CD8-positive, alpha-beta memory T cell (primary cell): ENCODE measurements around the gene ENKD1. TPM values are rescaled to one million over a fixed set of nuclear protein-coding genes. Genes with fewer than 3 reads are reported as not detected.
A peak's percentile ranks its signal among the peaks of the same experiment; 100 is the strongest.

Experiments
- CTCF ChIA-PET: fragments of 350-600 bp; sonication (Branson Sonifier 250); formaldehyde crosslinking; loops from one replicate; lab custom pipeline; 2021; ENCODE audit warnings: antibody characterized with exemption; lab: Charles Lee
- POLR2A ChIA-PET: fragments of 350-600 bp; sonication (Branson Sonifier 250); formaldehyde crosslinking; loops from one replicate; lab custom pipeline; 2021; ENCODE audit warnings: antibody characterized with exemption; lab: Charles Lee
- DNase-seq, 5 donors: peaks; one replicate each; pipeline versions ENCODE4 v3.0.0 to v3.0.0-alpha.2; 2020 to 2022; ENCODE audit warnings: mixed read lengths in 1 of 5
- H3K27ac ChIP-seq: one replicate; pipeline ENCODE4 v1.7.0; 2013; ENCODE audit warnings: low read depth, mild to moderate bottlenecking, low read length, moderate library complexity
- H3K27me3 ChIP-seq: 2 replicates; pipeline ENCODE4 v1.7.0; 2013; ENCODE audit warnings: low read length, mild to moderate bottlenecking; ENCODE audit not compliant: insufficient read depth, poor library complexity, severe bottlenecking
- H3K36me3 ChIP-seq: 2 replicates; pipeline ENCODE4 v1.7.0; 2013; ENCODE audit warnings: mild to moderate bottlenecking, low read length, moderate library complexity; ENCODE audit not compliant: insufficient read depth
- H3K4me1 ChIP-seq: 2 replicates; pipeline ENCODE4 v1.7.0; 2013; ENCODE audit warnings: mild to moderate bottlenecking, low read length, moderate library complexity; ENCODE audit not compliant: insufficient read depth
- H3K4me3 ChIP-seq: 2 replicates; pipeline ENCODE4 v1.7.0; 2013; ENCODE audit warnings: mild to moderate bottlenecking, low read length
- H3K9me3 ChIP-seq: 2 replicates; pipeline ENCODE4 v1.7.0; 2013; ENCODE audit warnings: mild to moderate bottlenecking, low read length
- H3K27ac Mint-ChIP-seq, 8 donors: one replicate each; pipeline ENCODE4 v1.8.0; 2020 to 2021; ENCODE audit warnings: mixed read lengths in 8 of 8, mild to moderate bottlenecking in 6 of 8, inconsistent platforms in 3 of 8, moderate library complexity in 3 of 8
- H3K27me3 Mint-ChIP-seq, 2 donors: one replicate each; pipeline ENCODE4 v1.8.0; 2020 to 2021; ENCODE audit warnings: mixed read lengths in 2 of 2, mild to moderate bottlenecking in 1 of 2, moderate library complexity in 1 of 2
- H3K36me3 Mint-ChIP-seq, 3 donors: one replicate each; pipeline ENCODE4 v1.8.0; 2020 to 2021; ENCODE audit warnings: mixed read lengths in 3 of 3, inconsistent platforms in 1 of 3, mild to moderate bottlenecking in 1 of 3
- H3K4me1 Mint-ChIP-seq, 3 donors: one replicate each; pipeline ENCODE4 v1.8.0; 2020 to 2021; ENCODE audit warnings: mixed read lengths in 3 of 3, inconsistent platforms in 1 of 3, mild to moderate bottlenecking in 1 of 3
- H3K4me3 Mint-ChIP-seq, 7 donors: one replicate each; pipeline ENCODE4 v1.8.0; 2020 to 2021; ENCODE audit warnings: mixed read lengths in 7 of 7, mild to moderate bottlenecking in 6 of 7, moderate library complexity in 4 of 7, inconsistent platforms in 2 of 7
- H3K9me3 Mint-ChIP-seq, 5 donors: one replicate each; pipeline ENCODE4 v1.8.0; 2020 to 2022; ENCODE audit warnings: mixed read lengths in 5 of 5, mild to moderate bottlenecking in 3 of 5, moderate library complexity in 2 of 5, inconsistent platforms in 1 of 5
- polyA plus RNA-seq: library from polyadenylated mRNA; unstranded; fragments of 300-500 nt; fragmentation: Illumina TruSeq; gene quantifications from one replicate; pipeline ENCODE4 v1.2.3, GENCODE V29; 2021
- total RNA-seq, 2 experiments: library from RNA; stranded (reverse); gene quantifications; one replicate each; pipeline ENCODE4 v1.2.3, GENCODE V29; 2021

The ENKD1 gene
- total and polyA plus RNA-seq, 3 experiments from 2014 or later, result 1.7 to 15.6 (median 15.1) TPM

- CTCF ChIA-PET, result interaction anchor here (1.2 to 7.7 kb wide), 3 partner anchors 21 to 144 kb away, joined by 4 to 95 read pairs (median 32); partner anchors contain the start of gene CARMIL2
- peaks cover 12 to 37% (median 16%) of the 10 kb centered on the region in 3 donors for H3K4me1 Mint-ChIP-seq
- peaks cover 27% of the 10 kb centered on the region for H3K4me1 ChIP-seq
- H3K4me3 Mint-ChIP-seq, result peak overlapping the region; percentile 44 to 76 (median 65)
- peaks cover 0 to 5% (median 0%) of the 10 kb centered on the region in 3 donors for H3K36me3 Mint-ChIP-seq
- H3K27ac ChIP-seq, result peak overlapping the region; percentile 43
- peak overlapping the region; percentile 39 for H3K4me3 ChIP-seq
- no peaks in the 10 kb centered on the region for H3K9me3 Mint-ChIP-seq
- POLR2A ChIA-PET, result interaction anchor here (0.6 kb wide), 1 partner anchor 98 kb away, joined by 3 read pairs; no protein-coding TSS in a partner anchor
- H3K36me3 ChIP-seq, result no peaks in the 10 kb centered on the region
- peak overlapping the region in 3 of 8 donors; percentile 21 to 54 (median 23) for H3K27ac Mint-ChIP-seq
- H3K27me3 ChIP-seq, result no peaks in the 10 kb centered on the region
- no peak for DNase-seq
- peaks cover 0 to 2% of the 10 kb centered on the region in 2 donors for H3K27me3 Mint-ChIP-seq
- no peaks in the 10 kb centered on the region for H3K9me3 ChIP-seq
These were observed 952 bp downstream of the ENKD1 start for GRCh38 chr16:67665598-67665997.

- no peaks in the 10 kb centered on the region for H3K36me3 ChIP-seq
- no peak overlapping the region for H3K4me3 ChIP-seq
- H3K9me3 ChIP-seq, result no peaks in the 10 kb centered on the region
- Mint-ChIP-seq H3K4me3 (peak overlapping the region in 6 of 7 donors; percentile 24 to 81 (median 60)), H3K36me3 (peaks cover 0 to 9% (median 0%) of the 10 kb centered on the region in 3 donors), H3K4me1 (peaks cover 12 to 37% (median 16%) of the 10 kb centered on the region in 3 donors), H3K9me3 (no peaks in the 10 kb centered on the region), H3K27ac (peak overlapping the region in 6 of 8 donors; percentile 53 to 84 (median 77)), H3K27me3 (peaks cover 0 to 3% of the 10 kb centered on the region in 2 donors)
- no peaks in the 10 kb centered on the region for H3K27me3 ChIP-seq
- DNase-seq, result no peak
- peaks cover 27% of the 10 kb centered on the region for H3K4me1 ChIP-seq
- ChIA-PET POLR2A (no interaction called here), CTCF (interaction anchor here (1.2 to 7.7 kb wide), 6 partner anchors 8 to 143 kb away, joined by 4 to 95 read pairs (median 8); partner anchors contain the start of genes CARMIL2 and CTCF)
- H3K27ac ChIP-seq, result no peak overlapping the region
These were observed 1.7 kb downstream of the ENKD1 start for GRCh38 chr16:67664871-67665270.

- Mint-ChIP-seq H3K4me3 (peak overlapping the region in 4 of 7 donors; percentile 20 to 76 (median 39)), H3K36me3 (peaks cover 0 to 12% (median 0%) of the 10 kb centered on the region in 3 donors), H3K9me3 (no peaks in the 10 kb centered on the region), H3K27ac (peak overlapping the region in 7 of 8 donors; percentile 12 to 84 (median 69)), H3K4me1 (peaks cover 14 to 41% (median 19%) of the 10 kb centered on the region in 3 donors), H3K27me3 (peaks cover 0 to 3% of the 10 kb centered on the region in 2 donors)
- ChIA-PET POLR2A (no interaction called here), CTCF (interaction anchor here (1.2 to 7.7 kb wide), 7 partner anchors 9 to 142 kb away, joined by 3 to 95 read pairs (median 6); partner anchors contain the start of genes CARMIL2 and CTCF)
- no peaks in the 10 kb centered on the region for H3K27me3 ChIP-seq
- no peak overlapping the region for H3K4me3 ChIP-seq
- no peaks in the 10 kb centered on the region for H3K36me3 ChIP-seq
- DNase-seq, result no peak
- H3K4me1 ChIP-seq, result peaks cover 30% of the 10 kb centered on the region
- H3K27ac ChIP-seq, result no peak overlapping the region
- H3K9me3 ChIP-seq, result no peaks in the 10 kb centered on the region
These were observed 2.3 kb downstream of the ENKD1 start for GRCh38 chr16:67664258-67664657.

- H3K9me3 ChIP-seq, result no peaks in the 10 kb centered on the region
- H3K27ac Mint-ChIP-seq, result peak overlapping the region in 6 of 8 donors; percentile 12 to 84 (median 68)
- H3K4me1 Mint-ChIP-seq, result peaks cover 16 to 46% (median 23%) of the 10 kb centered on the region in 3 donors
- H3K9me3 Mint-ChIP-seq, result no peaks in the 10 kb centered on the region
- DNase-seq, result no peak
- H3K4me3 Mint-ChIP-seq, result peak overlapping the region in 3 of 7 donors; percentile 20 to 76 (median 30)
- peaks cover 0 to 16% (median 0%) of the 10 kb centered on the region in 3 donors for H3K36me3 Mint-ChIP-seq
- H3K36me3 ChIP-seq, result no peaks in the 10 kb centered on the region
- ChIA-PET POLR2A (no interaction called here), CTCF (interaction anchor here (1.2 to 7.7 kb wide), 6 partner anchors 9 to 142 kb away, joined by 3 to 95 read pairs (median 6); partner anchors contain the start of gene CTCF)
- H3K27me3 Mint-ChIP-seq, result peaks cover 0 to 3% of the 10 kb centered on the region in 2 donors
- H3K27ac ChIP-seq, result no peak overlapping the region
- peaks cover 34% of the 10 kb centered on the region for H3K4me1 ChIP-seq
- no peak overlapping the region for H3K4me3 ChIP-seq
- H3K27me3 ChIP-seq, result no peaks in the 10 kb centered on the region
These were observed 2.7 kb downstream of the ENKD1 start for GRCh38 chr16:67663877-67664222.

GRCh38 chr16:67663151-67663876, 3.2 kb downstream of the ENKD1 start:
- peaks cover 0 to 3% of the 10 kb centered on the region in 2 donors for H3K27me3 Mint-ChIP-seq
- H3K9me3 Mint-ChIP-seq, result no peaks in the 10 kb centered on the region
- no peak overlapping the region for H3K4me3 ChIP-seq
- H3K4me1 ChIP-seq, result peaks cover 40% of the 10 kb centered on the region
- POLR2A ChIA-PET, result no interaction called here
- peak overlapping the region in 1 of 7 donors; percentile 50 for H3K4me3 Mint-ChIP-seq
- CTCF ChIA-PET, result interaction anchor here (0.8 to 7.7 kb wide), 7 partner anchors 10 to 142 kb away, joined by 3 to 95 read pairs (median 5); partner anchors contain the start of gene CARMIL2
- H3K36me3 Mint-ChIP-seq, result peaks cover 0 to 18% (median 0%) of the 10 kb centered on the region in 3 donors
- H3K9me3 ChIP-seq, result no peaks in the 10 kb centered on the region
- H3K27ac ChIP-seq, result no peak overlapping the region
- H3K27me3 ChIP-seq, result no peaks in the 10 kb centered on the region
- H3K27ac Mint-ChIP-seq, result peak overlapping the region in 4 of 8 donors; percentile 45 to 88 (median 77)
- peaks cover 14 to 50% (median 26%) of the 10 kb centered on the region in 3 donors for H3K4me1 Mint-ChIP-seq
- DNase-seq, result no peak
- H3K36me3 ChIP-seq, result no peaks in the 10 kb centered on the region

- Histone ChIP-seq H3K27me3 (no peaks in the 10 kb centered on the region), H3K27ac (no peak overlapping the region), H3K4me3 (no peak overlapping the region), H3K36me3 (no peaks in the 10 kb centered on the region), H3K9me3 (no peaks in the 10 kb centered on the region), H3K4me1 (peaks cover 39% of the 10 kb centered on the region)
- peaks cover 0 to 3% of the 10 kb centered on the region in 2 donors for H3K27me3 Mint-ChIP-seq
- no peaks in the 10 kb centered on the region for H3K9me3 Mint-ChIP-seq
- DNase-seq, result no peak
- ChIA-PET CTCF (interaction anchor here (0.8 to 7.7 kb wide), 5 partner anchors 18 to 141 kb away, joined by 3 to 95 read pairs (median 5); partner anchors contain the start of gene CARMIL2), POLR2A (no interaction called here)
- peaks cover 0 to 23% (median 0%) of the 10 kb centered on the region in 3 donors for H3K36me3 Mint-ChIP-seq
- H3K4me3 Mint-ChIP-seq, result peak overlapping the region in 1 of 7 donors; percentile 50
- peaks cover 14 to 49% (median 24%) of the 10 kb centered on the region in 3 donors for H3K4me1 Mint-ChIP-seq
- peak overlapping the region in 3 of 8 donors; percentile 46 to 88 (median 84) for H3K27ac Mint-ChIP-seq
These were observed 3.9 kb downstream of the ENKD1 start for GRCh38 chr16:67662653-67663010.

GRCh38 chr16:67661886-67662652, 4.5 kb downstream of the ENKD1 start:
- H3K9me3 Mint-ChIP-seq, result no peaks in the 10 kb centered on the region
- peaks cover 0 to 3% of the 10 kb centered on the region in 2 donors for H3K27me3 Mint-ChIP-seq
- DNase-seq, result no peak
- Histone ChIP-seq H3K9me3 (no peaks in the 10 kb centered on the region), H3K4me3 (no peak overlapping the region), H3K36me3 (no peaks in the 10 kb centered on the region), H3K4me1 (peaks cover 33% of the 10 kb centered on the region), H3K27me3 (no peaks in the 10 kb centered on the region), H3K27ac (no peak overlapping the region)
- H3K36me3 Mint-ChIP-seq, result peaks cover 0 to 29% (median 0%) of the 10 kb centered on the region in 3 donors
- peak overlapping the region in 6 of 7 donors; percentile 56 to 94 (median 88) for H3K4me3 Mint-ChIP-seq
- peaks cover 14 to 44% (median 20%) of the 10 kb centered on the region in 3 donors for H3K4me1 Mint-ChIP-seq
- POLR2A ChIA-PET, result interaction anchor here (2.6 kb wide), 1 partner anchor 17 kb away, joined by 24 read pairs; the partner anchor contains the start of gene CARMIL2
- CTCF ChIA-PET, result interaction anchor here (0.8 to 7.7 kb wide), 6 partner anchors 11 to 141 kb away, joined by 3 to 95 read pairs (median 7); partner anchors contain the start of gene CARMIL2
- peak overlapping the region; percentile 84 to 99 (median 92) for H3K27ac Mint-ChIP-seq
